H54 (cell line): ENCODE measurements around the gene FAM162B.
"Not testable (repeated sequence)": the region's sequence is repeated elsewhere in the genome, so short reads cannot be mapped to it uniquely, and the experiment has no call there.

Source experiments
- DNase-seq: peaks from one replicate; pipeline ENCODE4 v3.0.0; 2011; ENCODE audit warnings: low spot score, mixed read lengths; ENCODE audit not compliant: insufficient read length
- FAIRE-seq: peaks from 3 replicates; lab custom pipeline; 2011; peaks lifted over from hg19 to GRCh38; lab: Jason Lieb, UNC
- POLR2A ChIP-seq: IDR thresholded peaks from 2 replicates; pipeline ENCODE4 v1.6.1; 2011; ENCODE audit warnings: low read depth, mild to moderate bottlenecking, low read length

The FAM162B gene

DNA sequence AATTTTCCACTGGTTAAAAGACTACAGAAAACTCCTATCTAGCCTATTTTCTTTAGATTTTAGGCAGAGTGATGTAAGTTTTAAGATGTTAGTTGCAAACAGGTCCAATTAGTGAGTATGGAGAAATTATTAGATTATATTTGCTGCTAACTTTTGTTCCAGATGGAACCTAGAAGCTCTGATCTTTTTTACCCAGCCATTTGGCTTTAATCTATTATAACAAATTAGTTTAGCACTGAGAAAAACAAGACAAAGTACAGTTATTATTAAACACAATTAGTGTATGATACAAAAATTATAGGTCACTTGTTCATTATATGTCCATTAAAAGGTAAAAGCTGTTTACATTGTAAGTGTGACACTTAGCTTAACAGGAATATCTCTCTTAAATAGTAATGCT lies 2.5 kb downstream of the FAM162B start:
- no peak for DNase-seq
- no peak for FAIRE-seq
- TF ChIP-seq POLR2A, result no peak

DNA sequence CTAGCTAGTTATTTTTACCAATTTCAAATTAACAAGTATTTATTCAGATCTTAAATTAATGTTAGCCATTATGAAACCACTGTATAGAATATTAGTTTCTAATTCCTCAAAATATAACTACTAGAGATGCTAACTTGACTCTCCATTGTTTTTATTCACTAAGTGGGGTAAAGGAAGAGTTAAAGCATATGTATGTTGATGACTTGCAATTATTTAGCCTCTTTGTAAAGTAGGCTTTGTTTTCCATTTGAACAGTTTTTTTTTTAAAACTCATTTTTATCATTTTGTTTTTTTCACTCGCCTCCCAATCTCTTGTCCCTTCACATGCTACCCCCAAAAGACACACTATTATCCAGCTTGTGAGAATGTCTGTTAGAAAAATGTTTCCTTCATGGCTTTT lies 3.3 kb downstream of the FAM162B start:
- FAIRE-seq (no peak), DNase-seq (no peak)
- TF ChIP-seq POLR2A, result no peak

DNA sequence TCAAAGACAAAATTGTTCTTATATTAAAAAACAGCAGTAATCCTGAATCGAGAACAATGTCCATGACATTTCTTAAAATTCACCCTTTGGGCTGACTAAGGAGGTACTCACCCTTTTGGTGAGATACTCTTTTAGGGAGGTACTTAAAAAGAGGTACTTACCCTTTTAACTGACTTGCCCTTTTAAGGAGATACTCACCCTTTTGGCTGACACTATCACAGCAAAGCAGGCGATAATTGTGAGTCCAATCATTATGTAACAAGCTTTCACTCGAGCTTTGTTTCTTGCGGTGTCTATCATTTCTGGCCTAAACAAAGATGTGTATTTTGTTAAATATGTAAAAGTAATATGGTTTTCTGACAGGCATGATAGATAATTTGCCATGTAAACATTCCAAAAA lies 3.7 kb downstream of the FAM162B start:
- DNase-seq (no peak), FAIRE-seq (no peak)
- no peak for TF ChIP-seq POLR2A

DNA sequence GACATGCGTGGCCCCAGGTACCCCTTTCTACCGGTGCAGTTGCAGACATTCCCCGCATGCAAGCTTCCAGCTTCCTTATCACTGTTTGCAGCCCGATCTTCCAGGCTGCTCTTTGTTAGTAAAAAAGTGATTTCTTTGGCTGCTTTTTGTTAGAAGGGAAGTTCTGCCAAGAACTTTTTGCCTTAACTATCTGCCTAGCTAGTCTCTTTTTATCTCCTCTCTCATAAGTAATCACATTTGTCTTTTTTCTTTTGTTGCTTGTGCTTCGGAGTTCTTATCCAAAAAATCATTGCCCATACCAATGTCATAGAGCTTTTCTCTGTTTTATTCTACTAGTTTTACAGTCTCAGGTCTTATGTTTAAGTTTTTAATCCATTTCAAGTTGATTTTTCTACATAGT lies 20.3 kb downstream of the FAM162B start:
- FAIRE-seq (no peak), DNase-seq (no peak)
- TF ChIP-seq POLR2A, result no peak

DNA sequence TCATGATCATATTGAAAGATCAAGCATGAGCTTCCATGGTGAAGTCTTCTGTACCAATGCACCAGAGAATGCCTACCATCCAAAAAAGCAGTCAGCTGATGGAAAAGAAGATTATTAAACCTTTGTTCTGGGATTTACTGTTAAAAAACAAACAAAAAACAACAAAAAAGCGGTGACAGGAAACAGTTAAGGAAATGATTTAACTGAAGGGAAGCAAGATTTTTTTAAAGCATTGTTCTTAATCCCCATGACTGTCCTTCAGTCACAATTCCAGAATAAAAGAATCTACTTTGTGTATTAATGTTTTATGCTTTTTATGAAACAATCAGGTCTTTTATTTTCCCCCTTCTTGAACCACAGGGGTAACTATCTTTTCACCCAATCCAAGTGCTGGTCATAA lies 23.9 kb downstream of the FAM162B start:
- no peak for TF ChIP-seq POLR2A
- FAIRE-seq, result no peak
- no peak for DNase-seq

DNA sequence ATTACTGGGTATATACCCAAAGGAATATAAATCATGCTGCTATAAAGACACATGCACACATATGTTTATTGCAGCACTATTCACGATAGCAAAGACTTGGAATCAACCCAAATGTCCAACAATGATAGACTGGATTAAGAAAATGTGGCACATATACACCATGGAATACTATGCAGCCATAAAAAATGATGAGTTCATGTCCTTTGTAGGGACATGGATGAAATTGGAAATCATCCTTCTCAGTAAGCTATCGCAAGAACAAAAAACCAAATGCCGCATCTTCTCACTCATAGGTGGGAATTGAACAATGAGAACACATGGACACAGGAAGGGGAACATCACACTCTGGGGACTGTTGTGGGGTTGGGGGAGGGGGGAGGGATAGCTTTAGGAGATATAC lies 25.0 kb downstream of the FAM162B start:
- not testable (repeated sequence) for FAIRE-seq, DNase-seq

DNA sequence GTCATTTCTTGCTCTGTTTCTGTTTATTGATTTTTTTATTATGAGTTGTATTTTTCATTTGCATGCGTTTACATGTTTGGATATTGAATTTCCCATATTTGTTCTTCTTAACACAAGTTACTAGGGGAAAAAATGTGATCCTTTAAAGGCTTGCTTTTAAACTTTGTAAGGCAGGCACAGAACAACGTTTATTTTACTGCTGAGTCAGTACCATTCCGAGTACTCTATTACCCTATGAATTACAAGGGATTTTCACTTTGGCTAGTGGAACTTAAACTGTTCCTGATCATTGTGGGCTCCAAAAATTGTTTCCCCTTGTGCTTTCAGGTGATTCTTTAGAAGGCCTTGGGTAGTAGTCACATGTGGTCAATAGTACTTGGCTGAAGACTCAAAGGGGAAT lies 28.5 kb downstream of the FAM162B start:
- DNase-seq (no peak), FAIRE-seq (no peak)
- no peak for TF ChIP-seq POLR2A

DNA sequence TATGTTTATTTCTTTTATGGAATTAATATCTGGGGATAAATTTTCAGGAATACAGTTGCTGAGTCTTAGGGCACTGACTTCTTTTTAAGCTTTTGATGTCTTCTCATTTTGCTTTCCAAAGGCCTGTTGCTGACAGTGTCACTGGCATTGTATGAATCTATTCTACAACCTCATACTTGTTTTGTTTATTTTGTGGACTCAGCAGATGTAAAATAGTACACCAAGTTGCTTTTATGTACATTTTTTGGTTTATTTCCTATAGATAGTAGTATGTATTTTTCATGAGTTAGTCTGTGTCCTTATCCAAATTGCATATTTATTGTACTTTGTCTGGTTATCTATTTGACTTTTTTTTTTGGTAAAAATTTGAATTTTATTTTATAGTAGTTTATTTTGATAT lies 35.0 kb downstream of the FAM162B start:
- DNase-seq (no peak), FAIRE-seq (no peak)
- no peak for TF ChIP-seq POLR2A

DNA sequence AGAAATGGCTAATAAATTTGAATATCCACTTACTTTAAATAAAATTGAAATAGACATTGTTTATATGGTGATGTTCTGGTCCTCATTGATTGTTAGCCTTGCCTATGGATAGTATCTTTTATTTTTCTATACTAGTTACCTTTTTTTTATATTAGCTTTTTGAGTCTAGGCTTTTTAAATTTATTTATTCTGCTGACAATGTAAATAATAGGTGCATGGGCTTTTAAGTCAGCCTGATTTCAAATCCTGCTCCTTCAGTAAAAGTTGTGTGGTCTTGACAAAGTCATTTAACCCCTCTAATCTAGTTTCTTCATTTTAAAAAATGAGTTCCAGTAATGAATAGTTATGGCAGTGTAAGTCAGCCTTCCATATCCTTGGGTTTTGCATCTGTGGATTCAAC lies 38.6 kb downstream of the FAM162B start:
- TF ChIP-seq POLR2A, result no peak
- DNase-seq (no peak), FAIRE-seq (no peak)

DNA sequence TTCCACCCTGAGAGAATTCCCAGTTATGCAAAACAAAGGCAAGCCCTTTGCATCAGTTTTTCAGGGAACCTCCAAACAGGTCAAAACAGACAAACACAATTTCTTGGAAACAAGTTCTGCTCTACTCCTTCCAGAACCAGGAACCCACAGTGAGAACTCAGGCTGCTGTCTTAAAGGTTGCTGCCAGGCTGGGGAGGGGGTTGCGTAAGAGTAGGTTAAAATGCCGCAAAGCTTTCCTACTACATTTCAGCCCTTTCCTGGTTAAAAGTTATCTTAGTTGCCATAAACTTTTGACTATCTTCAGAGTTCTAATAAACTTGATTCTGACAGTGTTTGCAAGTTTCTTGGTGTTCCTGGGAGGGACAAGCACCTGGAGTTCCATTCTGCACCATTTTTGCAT lies 50.8 kb downstream of the FAM162B start:
- TF ChIP-seq POLR2A, result no peak
- no peak for FAIRE-seq
- no peak for DNase-seq

DNA sequence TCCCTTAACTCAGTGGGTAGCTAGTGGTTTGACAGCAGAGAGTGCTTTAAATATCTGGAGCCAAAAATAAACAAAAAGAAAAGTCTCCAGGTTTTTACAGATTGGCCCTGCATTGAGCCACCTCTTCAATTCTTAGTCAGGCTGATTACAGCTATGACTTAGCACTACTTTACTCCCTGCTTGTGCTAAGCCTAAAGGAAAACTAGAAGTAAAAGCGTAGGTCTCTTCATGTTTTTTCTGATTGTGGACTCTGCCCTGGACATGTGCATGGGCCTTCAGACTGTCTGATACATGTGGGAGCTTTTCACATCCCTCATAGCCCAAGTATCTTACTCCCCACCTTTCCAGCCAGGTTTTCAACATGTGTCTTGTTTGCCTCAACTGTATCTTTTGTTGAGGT lies 51.2 kb downstream of the FAM162B start:
- no peak for FAIRE-seq
- DNase-seq, result no peak
- TF ChIP-seq POLR2A, result no peak

DNA sequence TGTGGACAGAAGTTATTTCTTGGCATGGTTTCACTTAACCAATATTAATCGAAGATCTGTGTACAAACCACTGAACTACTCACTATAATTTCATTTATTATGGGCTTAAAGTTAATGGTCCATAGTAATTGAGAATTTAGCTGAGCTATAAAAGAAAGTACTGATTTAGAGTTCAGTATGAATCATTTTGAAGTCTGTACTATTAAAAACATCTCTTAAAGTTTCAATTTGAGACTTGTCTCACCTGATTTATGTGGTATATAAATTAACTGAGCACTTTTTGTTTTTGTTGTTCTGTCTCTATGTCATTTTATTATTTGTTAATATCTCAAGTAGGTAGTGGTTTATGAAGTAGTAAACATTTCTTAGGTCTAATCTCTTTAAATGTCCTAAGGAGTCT lies 59.6 kb downstream of the FAM162B start:
- DNase-seq (no peak), FAIRE-seq (no peak)
- TF ChIP-seq POLR2A, result no peak

DNA sequence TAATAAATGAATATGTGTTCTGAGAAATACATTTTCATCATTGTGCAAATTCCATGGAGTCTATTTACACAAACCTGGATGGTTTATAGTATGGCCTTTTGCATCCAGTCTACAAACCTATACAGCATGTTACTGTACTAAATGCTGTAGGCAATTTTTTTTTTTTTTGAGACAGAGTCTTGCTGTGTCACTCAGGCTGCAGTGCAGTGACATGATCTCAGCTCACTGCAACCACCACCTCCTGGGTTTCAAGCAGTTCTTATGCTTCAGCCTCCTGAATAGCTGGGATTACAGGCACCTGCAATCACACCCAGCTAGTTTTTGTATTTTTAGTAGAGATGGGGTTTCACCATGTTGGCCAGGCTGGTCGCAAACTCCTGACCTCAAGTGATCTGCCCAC lies 61.6 kb downstream of the FAM162B start:
- DNase-seq, FAIRE-seq: not testable (repeated sequence)
